ENCODE measurements around the gene ETNPPL.

The ETNPPL gene

GRCh38 chr4:108709234-108709633, 53.6 kb downstream of the ETNPPL start:
- no peak for DNase-seq (ENCODE audit: low read depth in 1 of 2, low spot score in 1 of 2)
- TF ChIP-seq, protein P1, sequence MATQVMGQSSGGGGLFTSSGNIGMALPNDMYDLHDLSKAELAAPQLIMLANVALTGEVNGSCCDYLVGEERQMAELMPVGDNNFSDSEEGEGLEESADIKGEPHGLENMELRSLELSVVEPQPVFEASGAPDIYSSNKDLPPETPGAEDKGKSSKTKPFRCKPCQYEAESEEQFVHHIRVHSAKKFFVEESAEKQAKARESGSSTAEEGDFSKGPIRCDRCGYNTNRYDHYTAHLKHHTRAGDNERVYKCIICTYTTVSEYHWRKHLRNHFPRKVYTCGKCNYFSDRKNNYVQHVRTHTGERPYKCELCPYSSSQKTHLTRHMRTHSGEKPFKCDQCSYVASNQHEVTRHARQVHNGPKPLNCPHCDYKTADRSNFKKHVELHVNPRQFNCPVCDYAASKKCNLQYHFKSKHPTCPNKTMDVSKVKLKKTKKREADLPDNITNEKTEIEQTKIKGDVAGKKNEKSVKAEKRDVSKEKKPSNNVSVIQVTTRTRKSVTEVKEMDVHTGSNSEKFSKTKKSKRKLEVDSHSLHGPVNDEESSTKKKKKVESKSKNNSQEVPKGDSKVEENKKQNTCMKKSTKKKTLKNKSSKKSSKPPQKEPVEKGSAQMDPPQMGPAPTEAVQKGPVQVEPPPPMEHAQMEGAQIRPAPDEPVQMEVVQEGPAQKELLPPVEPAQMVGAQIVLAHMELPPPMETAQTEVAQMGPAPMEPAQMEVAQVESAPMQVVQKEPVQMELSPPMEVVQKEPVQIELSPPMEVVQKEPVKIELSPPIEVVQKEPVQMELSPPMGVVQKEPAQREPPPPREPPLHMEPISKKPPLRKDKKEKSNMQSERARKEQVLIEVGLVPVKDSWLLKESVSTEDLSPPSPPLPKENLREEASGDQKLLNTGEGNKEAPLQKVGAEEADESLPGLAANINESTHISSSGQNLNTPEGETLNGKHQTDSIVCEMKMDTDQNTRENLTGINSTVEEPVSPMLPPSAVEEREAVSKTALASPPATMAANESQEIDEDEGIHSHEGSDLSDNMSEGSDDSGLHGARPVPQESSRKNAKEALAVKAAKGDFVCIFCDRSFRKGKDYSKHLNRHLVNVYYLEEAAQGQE (IDR thresholded peaks at IDR 0.05; ENCODE audit: insufficient replicate concordance, low read depth) = no peak
- TF ChIP-seq POLR2AphosphoS5 (IDR thresholded peaks at IDR 0.05; ENCODE audit: low read depth) (no peak), SPI1 (IDR thresholded peaks at IDR 0.05; ENCODE audit: borderline replicate concordance, low read depth) (no peak), GABPA (IDR thresholded peaks at IDR 0.05; ENCODE audit: low read depth) (no peak)
- TF ChIP-seq, protein P2, sequence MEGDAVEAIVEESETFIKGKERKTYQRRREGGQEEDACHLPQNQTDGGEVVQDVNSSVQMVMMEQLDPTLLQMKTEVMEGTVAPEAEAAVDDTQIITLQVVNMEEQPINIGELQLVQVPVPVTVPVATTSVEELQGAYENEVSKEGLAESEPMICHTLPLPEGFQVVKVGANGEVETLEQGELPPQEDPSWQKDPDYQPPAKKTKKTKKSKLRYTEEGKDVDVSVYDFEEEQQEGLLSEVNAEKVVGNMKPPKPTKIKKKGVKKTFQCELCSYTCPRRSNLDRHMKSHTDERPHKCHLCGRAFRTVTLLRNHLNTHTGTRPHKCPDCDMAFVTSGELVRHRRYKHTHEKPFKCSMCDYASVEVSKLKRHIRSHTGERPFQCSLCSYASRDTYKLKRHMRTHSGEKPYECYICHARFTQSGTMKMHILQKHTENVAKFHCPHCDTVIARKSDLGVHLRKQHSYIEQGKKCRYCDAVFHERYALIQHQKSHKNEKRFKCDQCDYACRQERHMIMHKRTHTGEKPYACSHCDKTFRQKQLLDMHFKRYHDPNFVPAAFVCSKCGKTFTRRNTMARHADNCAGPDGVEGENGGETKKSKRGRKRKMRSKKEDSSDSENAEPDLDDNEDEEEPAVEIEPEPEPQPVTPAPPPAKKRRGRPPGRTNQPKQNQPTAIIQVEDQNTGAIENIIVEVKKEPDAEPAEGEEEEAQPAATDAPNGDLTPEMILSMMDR (IDR thresholded peaks at IDR 0.05; ENCODE audit: insufficient read depth, low read length) = no peak
- Histone ChIP-seq H3K4me3 (replicated peaks; ENCODE audit: insufficient read depth, low read length) (no peak overlapping the region), H3K27me3 (ENCODE audit: insufficient read depth, poor library complexity, severe bottlenecking) (peaks cover 4% of the 10 kb centered on the region), H3K27ac (replicated peaks) (no peak overlapping the region)

- TF ChIP-seq, protein P2 (IDR thresholded peaks at IDR 0.05; ENCODE audit: insufficient read depth, low read length) = no peak
- no peak for TF ChIP-seq SPI1 (IDR thresholded peaks at IDR 0.05; ENCODE audit: borderline replicate concordance, low read depth)
- TF ChIP-seq GABPA (IDR thresholded peaks at IDR 0.05; ENCODE audit: low read depth) = no peak
- TF ChIP-seq POLR2AphosphoS5 (IDR thresholded peaks at IDR 0.05; ENCODE audit: low read depth) = no peak
- TF ChIP-seq, protein P1 (IDR thresholded peaks at IDR 0.05; ENCODE audit: insufficient replicate concordance, low read depth) = no peak
- Histone ChIP-seq H3K27ac (replicated peaks) (no peak overlapping the region), H3K27me3 (ENCODE audit: insufficient read depth, poor library complexity, severe bottlenecking) (peaks cover 4% of the 10 kb centered on the region), H3K4me3 (replicated peaks; ENCODE audit: insufficient read depth, low read length) (no peak overlapping the region)
- no peak for DNase-seq (ENCODE audit: low read depth in 1 of 2, low spot score in 1 of 2)
These were observed 56.6 kb downstream of the ETNPPL start for GRCh38 chr4:108706289-108706688.

DNA sequence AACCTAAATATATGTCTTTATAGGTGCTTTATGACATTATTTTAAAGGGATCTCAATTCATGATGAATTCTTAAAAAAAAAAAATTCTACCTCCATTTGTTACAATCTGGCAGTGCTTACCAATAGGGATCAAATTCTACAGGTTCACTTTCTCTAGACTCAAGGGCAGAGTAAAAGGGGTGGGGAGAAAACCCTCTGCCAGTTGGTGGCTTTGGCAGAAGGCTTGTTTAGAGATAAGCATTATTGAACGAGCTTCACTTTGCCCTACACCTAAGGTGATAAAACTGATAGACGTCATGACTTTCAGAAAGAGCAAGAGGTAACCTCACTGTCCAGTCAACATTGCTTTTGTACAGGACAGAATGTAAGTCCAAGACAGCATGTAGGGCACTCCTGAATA, 58.9 kb downstream of the ETNPPL start:
- Histone ChIP-seq H3K27ac (replicated peaks) (no peak overlapping the region), H3K27me3 (ENCODE audit: insufficient read depth, poor library complexity, severe bottlenecking) (peaks cover 4% of the 10 kb centered on the region), H3K4me3 (replicated peaks; ENCODE audit: insufficient read depth, low read length) (no peak overlapping the region)
- no peak for DNase-seq (ENCODE audit: low read depth in 1 of 2, low spot score in 1 of 2)
- TF ChIP-seq POLR2AphosphoS5 (IDR thresholded peaks at IDR 0.05; ENCODE audit: low read depth) (no peak), SPI1 (IDR thresholded peaks at IDR 0.05; ENCODE audit: borderline replicate concordance, low read depth) (no peak), GABPA (IDR thresholded peaks at IDR 0.05; ENCODE audit: low read depth) (no peak)
- TF ChIP-seq, protein P2 (IDR thresholded peaks at IDR 0.05; ENCODE audit: insufficient read depth, low read length) = no peak
- TF ChIP-seq, protein P1 (IDR thresholded peaks at IDR 0.05; ENCODE audit: insufficient replicate concordance, low read depth) = no peak
